ENCODE data around the gene CRYL1. TPM values are rescaled to one million over a fixed set of nuclear protein-coding genes. Genes with fewer than 3 reads are reported as not detected.
A peak's percentile ranks its signal among the peaks of the same experiment; 100 is the strongest.

Gene CRYL1
- total and polyA plus RNA-seq, 9 of the 15 experiments (the other 6 are each of a cell fraction or from before 2014, with no cell fraction given), result 1.0 to 6.9 (median 2.4) TPM

GRCh38 chr13:20416223-20416745 lies 109.4 kb downstream of the CRYL1 start (continued):
- TF ChIP-seq ZNF699 (CRISPR knock-in tag; IDR thresholded peaks at IDR 0.05; ENCODE audit: insufficient replicate concordance), result no peak
- TF ChIP-seq RERE (CRISPR knock-in tag; IDR thresholded peaks at IDR 0.05; ENCODE audit: borderline replicate concordance), result no peak

DNA sequence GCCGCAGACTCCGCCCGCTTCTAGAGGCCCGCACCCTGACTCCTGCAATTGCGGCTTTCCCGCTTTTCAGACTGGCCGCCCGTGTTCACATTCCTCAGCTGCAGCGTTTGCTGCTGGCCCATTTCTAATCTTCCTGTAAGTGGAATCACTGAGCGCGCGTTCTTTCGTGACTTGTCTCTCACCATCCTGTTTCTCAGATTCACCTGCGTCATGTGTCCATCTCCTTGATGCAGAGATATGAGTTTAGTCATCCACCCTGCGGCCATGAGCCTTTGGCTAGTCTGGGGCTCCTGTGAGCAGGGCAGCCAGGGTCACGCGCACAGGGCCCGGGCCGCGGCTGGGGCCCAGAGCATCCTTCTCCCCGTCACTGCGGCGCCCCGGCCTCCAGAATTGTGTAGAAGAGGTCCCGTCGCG lies 110.0 kb downstream of the CRYL1 start:
- ATAC-seq (no peak), DNase-seq (ENCODE audit: extremely low read depth in 1 of 4, low spot score in 3 of 4) (no peak), FAIRE-seq (no peak)
- Histone ChIP-seq H3K4me3 (no peak overlapping the region), H3K4me2 (ENCODE audit: insufficient read depth, low read length) (no peak overlapping the region), H3K27me3 (ENCODE audit: control insufficient read depth in 2 of 2, insufficient read depth in 2 of 2, low read length in 2 of 2) (peaks cover 7 to 41% of the 10 kb centered on the region in 2 experiments; a peak in 3 of 5 replicates), H3K79me2 (ENCODE audit: control insufficient read depth, insufficient read depth, low read length) (no peaks in the 10 kb centered on the region), H3K4me1 (replicated peaks in 1 of 2; ENCODE audit: control insufficient read depth in 2 of 2, insufficient read depth in 2 of 2, low read length in 2 of 2) (peaks cover 0 to 9% of the 10 kb centered on the region in 2 experiments; a peak in 1 of 5 replicates), H3K9ac (ENCODE audit: insufficient read depth in 1 of 2, low read depth in 2 of 2, low read length in 2 of 2) (no peak overlapping the region), H3K9me1 (ENCODE audit: control insufficient read depth, insufficient read depth, low read length) (no peaks in the 10 kb centered on the region), H2AFZ (ENCODE audit: low read depth, low read length) (no peak overlapping the region), H3K9me3 (replicated peaks; ENCODE audit: control insufficient read depth, insufficient read depth, low read depth, low read length) (no peaks in the 10 kb centered on the region), H3K27ac (ENCODE audit: extremely low read depth, low read depth, low read length) (no peak overlapping the region), H4K20me1 (replicated peaks; ENCODE audit: control insufficient read depth, insufficient read depth, low read length) (no peaks in the 10 kb centered on the region), H3K36me3 (ENCODE audit: control insufficient read depth, insufficient read depth, low read length) (no peaks in the 10 kb centered on the region)
- WGBS (ENCODE audit: insufficient coverage, low coverage, missing lambda C conversion rate), result 23% methylated on average over 20 of the region's 27 CpGs
- POLR2A ChIA-PET, result no interaction called here
- in situ Hi-C loops (cut with MboI), result no loop called here
- intact Hi-C loops (cut with micrococcal nuclease), result no loop called here
- BruUV-seq (replicated peaks), result no TSS peak
- TF ChIP-seq FOSL1 (tag; conservative IDR thresholded peaks at IDR 0.05), result peak; percentile 49
- no peak for TF ChIP-seq RREB1 (CRISPR knock-in tag; IDR thresholded peaks at IDR 0.05)
- CTCF ChIA-PET (ENCODE audit: low intra/inter-chr PET ratio), result no interaction called here

Data from K562 (cell line).